ENCODE measurements around the gene NFKBIE. TPM values are rescaled to one million over a fixed set of nuclear protein-coding genes. Genes with fewer than 3 reads are reported as not detected.
A peak's percentile ranks its signal among the peaks of the same experiment; 100 is the strongest.

The NFKBIE gene
- polyA plus RNA-seq, 1 donor from 2014 or later = 16.8 TPM

- peaks cover 8% of the 10 kb centered on the region for H3K36me3 ChIP-seq (ENCODE audit: insufficient read depth, low read length)
- no peaks in the 10 kb centered on the region for H3K9me2 ChIP-seq (ENCODE audit: insufficient read depth, low read length)
- no peak for TF ChIP-seq TAF1 (IDR thresholded peaks at IDR 0.05; ENCODE audit: low read depth)
- TF ChIP-seq MXI1 (conservative IDR thresholded peaks at IDR 0.05; ENCODE audit: poor library complexity, severe bottlenecking) = no peak
- peak; percentile 11 for TF ChIP-seq POLR2AphosphoS5 (IDR thresholded peaks at IDR 0.05)
- peak overlapping the region; percentile 98 for H3K4me3 ChIP-seq (ENCODE audit: low read length)
- H3F3A ChIP-seq (ENCODE audit: insufficient read depth, low read length, poor library complexity, severe bottlenecking) = no peaks in the 10 kb centered on the region
- H3K9ac ChIP-seq (ENCODE audit: low read length) = peak overlapping the region; percentile 96
- H3K4me2 ChIP-seq (ENCODE audit: low read length) = peak overlapping the region; percentile 94
- peak overlapping the region; percentile 94 for H2AFZ ChIP-seq (ENCODE audit: low read depth, low read length)
- H4K20me1 ChIP-seq (ENCODE audit: insufficient read depth) = no peaks in the 10 kb centered on the region
- H3K9me3 ChIP-seq (ENCODE audit: low read length) = no peaks in the 10 kb centered on the region
- H3K27me3 ChIP-seq (ENCODE audit: insufficient read depth, low read depth, low read length) = no peaks in the 10 kb centered on the region
- H3K27ac ChIP-seq (ENCODE audit: low read length) = peak overlapping the region; percentile 86
- peaks cover 27% of the 10 kb centered on the region for H3K79me2 ChIP-seq (replicated peaks; ENCODE audit: insufficient read depth, low read length)
These were observed 9.2 kb downstream of the NFKBIE start for GRCh38 chr6:44255871-44256774.

DNA sequence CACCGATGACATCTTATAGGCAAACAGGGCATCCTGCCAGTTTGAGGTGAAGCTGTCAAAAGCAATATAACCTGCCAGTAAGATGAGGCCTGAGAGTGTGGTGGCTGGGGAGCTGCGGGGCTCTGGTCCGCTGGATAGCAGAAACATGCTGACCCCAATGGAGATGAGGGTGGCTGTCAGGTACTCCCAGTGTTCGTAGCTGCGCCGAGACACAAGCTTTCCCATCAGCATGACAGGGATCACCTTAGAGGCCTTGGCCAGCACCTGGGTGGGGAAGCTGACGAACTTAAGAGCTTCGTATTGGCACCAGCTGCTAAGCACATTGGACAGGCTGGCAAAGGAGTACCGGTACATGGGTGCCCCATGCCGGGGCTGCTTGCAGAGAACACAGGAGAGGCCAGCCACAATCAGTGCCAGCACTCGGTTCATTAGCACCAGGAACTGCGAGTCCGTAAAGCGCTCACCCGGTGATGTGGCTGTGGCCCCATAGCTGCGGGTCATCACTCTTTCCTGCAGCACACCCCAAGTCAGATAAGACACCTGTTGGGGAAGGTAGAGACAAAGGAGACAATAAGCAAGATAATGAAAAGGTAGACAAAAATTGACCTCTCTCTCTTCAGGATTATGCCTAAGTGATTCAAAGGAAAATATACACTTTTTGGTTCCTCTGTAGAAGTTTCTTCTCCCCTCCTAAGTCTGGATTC, 10.1 kb downstream of the NFKBIE start:
- H4K20me1 ChIP-seq (ENCODE audit: insufficient read depth) = no peaks in the 10 kb centered on the region

DNA sequence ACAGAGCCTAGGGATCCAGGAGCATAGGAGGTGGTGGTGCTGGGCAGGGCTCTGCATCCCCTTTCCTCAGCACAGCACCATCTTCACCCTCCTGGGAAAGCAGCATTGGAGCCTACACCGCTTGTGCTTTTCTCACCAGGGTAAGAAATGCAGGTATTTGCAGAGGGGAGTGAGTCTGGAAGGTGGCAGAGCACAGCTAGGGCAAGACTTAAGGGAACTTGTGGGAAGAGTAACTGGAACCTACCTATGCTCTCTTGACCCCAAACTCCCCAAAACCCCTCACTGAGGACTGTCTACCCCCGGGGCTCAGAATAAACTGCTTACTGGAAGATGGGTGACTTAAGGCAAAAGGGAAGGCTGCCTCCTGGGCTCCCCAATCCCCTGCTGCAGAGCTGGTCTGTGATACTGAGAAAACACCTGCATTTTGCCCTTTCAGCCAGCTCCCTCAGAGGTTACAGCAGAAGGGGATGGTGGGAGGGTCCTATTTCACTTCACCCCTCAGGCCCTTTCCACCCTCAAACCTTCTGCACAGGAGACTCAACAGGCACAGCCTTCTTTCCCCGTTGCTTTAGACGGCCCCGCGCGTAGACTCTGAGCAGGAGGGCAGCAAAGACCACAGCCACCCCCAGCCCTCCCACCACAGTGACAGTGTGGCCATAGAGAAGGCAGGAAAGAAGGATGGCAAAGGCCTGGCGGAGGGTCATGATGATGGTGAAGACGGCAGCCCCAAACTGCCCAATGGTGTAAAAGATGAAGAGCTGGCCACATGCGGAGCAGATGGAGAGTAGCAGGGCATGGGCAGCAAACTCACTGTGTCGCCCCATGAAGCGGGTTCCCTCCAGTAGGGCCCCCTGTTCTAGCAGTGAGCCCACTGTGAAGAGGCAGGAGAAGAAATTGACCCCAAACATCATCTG, 10.9 kb downstream of the NFKBIE start:
- Histone ChIP-seq H3K9ac (ENCODE audit: low read length) (peak overlapping the region; percentile 1), H3K9me3 (ENCODE audit: low read length) (no peaks in the 10 kb centered on the region), H3K4me2 (ENCODE audit: low read length) (no peak overlapping the region), H2AFZ (ENCODE audit: low read depth, low read length) (no peak overlapping the region), H3K36me3 (ENCODE audit: insufficient read depth, low read length) (peaks cover 16% of the 10 kb centered on the region), H3K27me3 (ENCODE audit: insufficient read depth, low read depth, low read length) (no peaks in the 10 kb centered on the region), H3K79me2 (replicated peaks; ENCODE audit: insufficient read depth, low read length) (peaks cover 42% of the 10 kb centered on the region), H4K20me1 (ENCODE audit: insufficient read depth) (peaks cover 5% of the 10 kb centered on the region), H3F3A (ENCODE audit: insufficient read depth, low read length, poor library complexity, severe bottlenecking) (no peaks in the 10 kb centered on the region), H3K9me2 (ENCODE audit: insufficient read depth, low read length) (no peaks in the 10 kb centered on the region), H3K27ac (ENCODE audit: low read length) (no peak overlapping the region), H3K4me3 (ENCODE audit: low read length) (peak overlapping the region; percentile 98)
- TF ChIP-seq RAD21 (conservative IDR thresholded peaks at IDR 0.05) = no peak
- peak; percentile 38 for TF ChIP-seq POLR2AphosphoS5 (IDR thresholded peaks at IDR 0.05)

More for the DNA sequence above, 10.1 kb downstream of the NFKBIE start:
- Histone ChIP-seq H3K79me2 (replicated peaks; ENCODE audit: insufficient read depth, low read length) (peaks cover 34% of the 10 kb centered on the region), H2AFZ (ENCODE audit: low read depth, low read length) (no peak overlapping the region), H3K9ac (ENCODE audit: low read length) (peak overlapping the region; percentile 96), H3K9me2 (ENCODE audit: insufficient read depth, low read length) (no peaks in the 10 kb centered on the region), H3F3A (ENCODE audit: insufficient read depth, low read length, poor library complexity, severe bottlenecking) (no peaks in the 10 kb centered on the region), H3K4me3 (ENCODE audit: low read length) (peak overlapping the region; percentile 98), H3K4me2 (ENCODE audit: low read length) (peak overlapping the region; percentile 94), H3K9me3 (ENCODE audit: low read length) (no peaks in the 10 kb centered on the region), H3K36me3 (ENCODE audit: insufficient read depth, low read length) (peaks cover 12% of the 10 kb centered on the region), H3K27me3 (ENCODE audit: insufficient read depth, low read depth, low read length) (no peaks in the 10 kb centered on the region), H3K27ac (ENCODE audit: low read length) (no peak overlapping the region)
- TF ChIP-seq POLR2AphosphoS5 (IDR thresholded peaks at IDR 0.05) = peak; percentile 6
- TF ChIP-seq, protein P1, sequence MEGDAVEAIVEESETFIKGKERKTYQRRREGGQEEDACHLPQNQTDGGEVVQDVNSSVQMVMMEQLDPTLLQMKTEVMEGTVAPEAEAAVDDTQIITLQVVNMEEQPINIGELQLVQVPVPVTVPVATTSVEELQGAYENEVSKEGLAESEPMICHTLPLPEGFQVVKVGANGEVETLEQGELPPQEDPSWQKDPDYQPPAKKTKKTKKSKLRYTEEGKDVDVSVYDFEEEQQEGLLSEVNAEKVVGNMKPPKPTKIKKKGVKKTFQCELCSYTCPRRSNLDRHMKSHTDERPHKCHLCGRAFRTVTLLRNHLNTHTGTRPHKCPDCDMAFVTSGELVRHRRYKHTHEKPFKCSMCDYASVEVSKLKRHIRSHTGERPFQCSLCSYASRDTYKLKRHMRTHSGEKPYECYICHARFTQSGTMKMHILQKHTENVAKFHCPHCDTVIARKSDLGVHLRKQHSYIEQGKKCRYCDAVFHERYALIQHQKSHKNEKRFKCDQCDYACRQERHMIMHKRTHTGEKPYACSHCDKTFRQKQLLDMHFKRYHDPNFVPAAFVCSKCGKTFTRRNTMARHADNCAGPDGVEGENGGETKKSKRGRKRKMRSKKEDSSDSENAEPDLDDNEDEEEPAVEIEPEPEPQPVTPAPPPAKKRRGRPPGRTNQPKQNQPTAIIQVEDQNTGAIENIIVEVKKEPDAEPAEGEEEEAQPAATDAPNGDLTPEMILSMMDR (IDR thresholded peaks at IDR 0.05; ENCODE audit: poor library complexity, severe bottlenecking) = no peak
